Kidney glomerular epithelial cell (primary cell): ENCODE results near the gene FAM3D.

Experiments
- DNase-seq: peaks from one replicate; lab custom pipeline; 2025; lab: John Stamatoyannopoulos, UW

The FAM3D gene

DNA sequence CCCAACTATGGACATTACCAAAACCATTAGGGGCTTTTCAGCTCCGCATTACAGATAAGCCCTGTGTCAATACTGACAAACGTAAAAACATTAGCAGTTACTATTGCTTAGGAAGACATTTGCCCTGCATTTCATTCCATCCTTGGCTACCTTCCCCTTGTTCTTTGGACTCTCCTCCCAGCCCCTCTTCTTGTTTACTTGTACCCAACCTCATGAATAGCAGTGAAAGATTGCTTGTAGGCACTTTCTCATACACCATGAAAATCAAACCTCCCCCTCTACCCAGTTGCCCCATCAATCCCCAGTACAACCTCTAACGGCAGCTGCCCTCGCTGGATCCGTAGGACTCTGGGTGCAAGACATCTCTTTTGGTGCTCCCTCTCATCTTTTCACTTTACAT is 72.5 kb downstream of the FAM3D start:
- DNase-seq: no peak

GRCh38 chr3:58591517-58592510 is 74.8 kb downstream of the FAM3D start:
- no peak for DNase-seq

DNA sequence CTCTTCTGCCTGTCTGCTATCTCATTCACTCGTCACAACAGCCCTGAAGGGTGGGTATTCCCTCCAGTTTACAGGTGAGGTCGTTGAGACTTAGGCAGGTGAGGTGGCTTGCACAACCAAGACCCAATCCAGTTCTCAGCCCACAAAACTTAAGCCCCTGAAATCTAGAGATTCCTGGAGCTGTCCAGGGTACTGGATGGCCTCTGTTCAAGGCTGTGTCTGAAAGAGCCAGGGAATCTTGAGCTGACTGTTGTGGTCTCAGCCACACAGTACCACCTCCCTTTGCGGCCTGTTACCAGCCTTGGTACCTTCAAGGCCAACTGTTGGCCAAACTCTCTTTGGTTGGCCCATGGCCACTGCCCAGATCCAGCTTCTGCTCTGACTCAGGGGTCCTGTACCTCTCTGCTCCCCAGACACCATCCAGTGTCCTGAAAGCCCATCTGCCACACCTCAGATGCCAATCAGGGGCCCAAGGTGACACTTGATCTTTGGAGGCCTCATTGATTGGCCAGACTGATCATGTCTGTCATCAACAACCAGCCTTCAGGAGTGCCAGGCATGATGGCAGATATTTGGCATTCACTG is 78.5 kb downstream of the FAM3D start:
- peak; percentile 29 for DNase-seq

- no peak for DNase-seq
Observed at GRCh38 chr3:58586776-58587192, 79.8 kb downstream of the FAM3D start.

- no peak for DNase-seq
Observed at GRCh38 chr3:58585994-58586393, 80.6 kb downstream of the FAM3D start.

- DNase-seq: peak; percentile 61
Observed at GRCh38 chr3:58585005-58585786, 81.4 kb downstream of the FAM3D start.

DNA sequence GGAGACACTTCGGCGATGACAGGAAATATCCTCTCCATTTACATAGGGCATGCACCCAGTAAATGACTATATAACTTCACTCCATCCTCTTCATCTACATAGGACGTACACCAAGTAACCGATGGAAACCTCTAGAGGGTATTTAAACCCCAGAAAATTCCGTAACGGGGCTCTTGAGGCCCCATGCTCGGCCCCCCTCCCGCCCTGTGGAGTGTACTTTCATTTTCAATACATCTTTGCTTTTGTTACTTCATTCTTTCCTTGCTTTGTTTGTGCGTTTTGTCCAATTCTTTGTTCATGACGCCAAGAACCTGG is 81.9 kb downstream of the FAM3D start:
- no peak for DNase-seq
